Right lobe of liver (tissue), 4 donors: ENCODE results near the gene NPHS1.

Experiments used
- CTCF ChIP-seq, 4 donors: fragments of 200-600 bp in 3 of 4; fragments of 450-650 bp in 1 of 4; IDR thresholded peaks; one replicate each; pipeline versions ENCODE4 v1.5.1 to v1.8.0; 2016 to 2022; ENCODE audit warnings: antibody characterized with exemption in 4 of 4, mild to moderate bottlenecking in 2 of 4
- POLR2A ChIP-seq: fragments of 450-650 bp; IDR thresholded peaks from one replicate; pipeline ENCODE4 v1.6.1; 2017; ENCODE audit warnings: antibody characterized with exemption, mild to moderate bottlenecking
- donor health status: DM: no; HTN: no; CAD: no.
- donor health status: DM: no; HTN: no; CAD: no.
- donor health status: DM: no; HTN: yes; CAD: no.

- TF ChIP-seq CTCF (IDR thresholded peaks at IDR 0.05) (no peak), POLR2A (no peak)
Observed at GRCh38 chr19:35885225-35885738, 33.0 kb upstream of the NPHS1 start.
